Sigmoid colon (tissue), 4 donors: Measurements from ENCODE around the gene ZNF277.

Experiments
- CTCF ChIP-seq, 4 experiments: fragments of 450-650 bp in 3 of 4; fragments of 200-600 bp in 1 of 4; IDR thresholded peaks; one replicate each; pipeline ENCODE4 v1.5.1; 2016 to 2019; ENCODE audit warnings: antibody characterized with exemption in 4 of 4, mild to moderate bottlenecking in 3 of 4, moderate library complexity in 2 of 4
- POLR2A ChIP-seq, 2 donors: fragments of 450-650 bp; IDR thresholded peaks; one replicate each; pipeline ENCODE4 v1.6.1; 2016; ENCODE audit warnings: antibody characterized with exemption in 2 of 2, mild to moderate bottlenecking in 2 of 2, moderate library complexity in 2 of 2
- POLR2AphosphoS5 ChIP-seq, 4 donors: sonication (generic); formaldehyde crosslinking; IDR thresholded peaks; one replicate each; pipeline ENCODE4 v1.6.1; 2017; ENCODE audit warnings: antibody characterized with exemption in 4 of 4

DNA sequence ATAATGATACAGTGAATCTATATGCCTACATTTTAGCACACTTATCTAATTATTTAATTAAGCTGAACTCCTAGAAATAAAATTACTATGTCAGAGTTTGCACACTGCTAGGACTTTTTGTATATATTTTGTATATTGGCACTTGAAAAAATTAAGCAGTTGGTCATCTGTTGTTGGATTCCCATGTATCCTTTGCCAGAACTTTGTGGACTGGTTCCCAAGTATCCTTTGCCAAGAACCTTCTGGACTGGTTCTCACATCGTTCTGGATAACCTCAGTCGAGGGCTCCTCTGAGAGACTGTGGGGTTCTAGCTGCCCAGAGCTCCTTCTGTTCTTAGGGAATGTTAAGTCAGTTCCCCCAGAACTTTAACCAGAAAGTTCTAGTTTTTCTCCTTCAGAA is 135.0 kb downstream of the ZNF277 start:
- TF ChIP-seq POLR2AphosphoS5 (IDR thresholded peaks at IDR 0.05): peak in 1 of 4 donors; percentile 41
- no peak for TF ChIP-seq CTCF (IDR thresholded peaks at IDR 0.05)
- TF ChIP-seq POLR2A (IDR thresholded peaks at IDR 0.05): no peak
